PFSK-1 (cell line): Measurements from ENCODE around the gene THEMIS.

Experiments used
- FOXP2 ChIP-seq: optimal IDR thresholded peaks from 2 replicates; pipeline ENCODE3; 2011; ENCODE audit warnings: borderline replicate concordance, control low read depth, inconsistent platforms; ENCODE audit not compliant: insufficient read depth; ENCODE audit errors: extremely low read length, extremely low read depth
- POLR2AphosphoS5 ChIP-seq: IDR thresholded peaks from 2 replicates; pipeline ENCODE4 v1.6.1; 2012; ENCODE audit warnings: low read depth, mild to moderate bottlenecking, control low read depth, low read length, moderate library complexity
- SIN3A ChIP-seq: IDR thresholded peaks from 2 replicates; pipeline ENCODE4 v1.6.1; 2012; ENCODE audit warnings: mild to moderate bottlenecking, low read length, moderate library complexity, borderline replicate concordance; ENCODE audit not compliant: insufficient read depth
- TAF1 ChIP-seq: IDR thresholded peaks from 2 replicates; pipeline ENCODE4 v1.6.1; 2012; ENCODE audit warnings: low read length, control low read depth, borderline replicate concordance; ENCODE audit not compliant: insufficient read depth
- TF ChIP-seq, protein P1 (sequence below), 2 experiments: IDR thresholded peaks; 2 replicates each; pipeline versions ENCODE4 v1.6.1 to v1.8.0; 2011 to 2012; ENCODE audit warnings: low read depth in 2 of 2, low read length in 2 of 2, control low read depth in 1 of 2, inconsistent platforms in 1 of 2, mild to moderate bottlenecking in 1 of 2, moderate library complexity in 1 of 2; ENCODE audit not compliant: insufficient read depth in 1 of 2

DNA sequence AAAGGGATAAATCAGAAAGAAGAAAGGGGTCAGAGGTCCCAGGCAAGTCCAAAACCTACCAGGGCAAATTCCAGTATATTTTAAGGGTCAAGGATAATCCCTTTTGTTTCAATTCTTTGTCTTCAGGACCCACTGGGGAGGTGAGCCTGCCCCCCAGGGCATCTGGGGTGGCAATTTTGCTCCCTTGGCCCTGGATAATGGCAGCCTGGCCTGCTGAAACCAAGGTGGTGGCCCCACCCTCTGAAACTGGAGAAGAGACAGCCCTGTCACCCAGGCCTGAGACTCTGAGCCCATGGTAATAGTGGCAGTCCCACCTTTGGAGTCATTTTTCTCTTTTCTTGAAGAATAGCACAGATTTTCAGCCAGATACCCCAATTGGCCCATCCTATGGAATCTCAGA lies 205.8 kb downstream of the THEMIS start:
- TF ChIP-seq TAF1 (no peak), SIN3A (no peak), POLR2AphosphoS5 (no peak), FOXP2 (no peak)
- TF ChIP-seq, protein P1, sequence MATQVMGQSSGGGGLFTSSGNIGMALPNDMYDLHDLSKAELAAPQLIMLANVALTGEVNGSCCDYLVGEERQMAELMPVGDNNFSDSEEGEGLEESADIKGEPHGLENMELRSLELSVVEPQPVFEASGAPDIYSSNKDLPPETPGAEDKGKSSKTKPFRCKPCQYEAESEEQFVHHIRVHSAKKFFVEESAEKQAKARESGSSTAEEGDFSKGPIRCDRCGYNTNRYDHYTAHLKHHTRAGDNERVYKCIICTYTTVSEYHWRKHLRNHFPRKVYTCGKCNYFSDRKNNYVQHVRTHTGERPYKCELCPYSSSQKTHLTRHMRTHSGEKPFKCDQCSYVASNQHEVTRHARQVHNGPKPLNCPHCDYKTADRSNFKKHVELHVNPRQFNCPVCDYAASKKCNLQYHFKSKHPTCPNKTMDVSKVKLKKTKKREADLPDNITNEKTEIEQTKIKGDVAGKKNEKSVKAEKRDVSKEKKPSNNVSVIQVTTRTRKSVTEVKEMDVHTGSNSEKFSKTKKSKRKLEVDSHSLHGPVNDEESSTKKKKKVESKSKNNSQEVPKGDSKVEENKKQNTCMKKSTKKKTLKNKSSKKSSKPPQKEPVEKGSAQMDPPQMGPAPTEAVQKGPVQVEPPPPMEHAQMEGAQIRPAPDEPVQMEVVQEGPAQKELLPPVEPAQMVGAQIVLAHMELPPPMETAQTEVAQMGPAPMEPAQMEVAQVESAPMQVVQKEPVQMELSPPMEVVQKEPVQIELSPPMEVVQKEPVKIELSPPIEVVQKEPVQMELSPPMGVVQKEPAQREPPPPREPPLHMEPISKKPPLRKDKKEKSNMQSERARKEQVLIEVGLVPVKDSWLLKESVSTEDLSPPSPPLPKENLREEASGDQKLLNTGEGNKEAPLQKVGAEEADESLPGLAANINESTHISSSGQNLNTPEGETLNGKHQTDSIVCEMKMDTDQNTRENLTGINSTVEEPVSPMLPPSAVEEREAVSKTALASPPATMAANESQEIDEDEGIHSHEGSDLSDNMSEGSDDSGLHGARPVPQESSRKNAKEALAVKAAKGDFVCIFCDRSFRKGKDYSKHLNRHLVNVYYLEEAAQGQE (IDR thresholded peaks at IDR 0.05; ENCODE audit: insufficient read depth in 1 of 2, low read depth in 2 of 2, low read length in 2 of 2): no peak
